ENCODE measurements around the gene MBTPS1. TPM values are rescaled to one million over a fixed set of nuclear protein-coding genes. Genes with fewer than 3 reads are reported as not detected.

Gene MBTPS1
- total RNA-seq, 4 donors from 2014 or later: 126 to 185 (median 166) TPM

GRCh38 chr16:84093879-84094270 lies 22.9 kb downstream of the MBTPS1 start:
- no peak for DNase-seq
- peaks cover 55 to 65% of the 10 kb centered on the region in 2 donors for H3K36me3 ChIP-seq
- intact Hi-C loops (cut with DNase I): no loop called here
- H3K27ac ChIP-seq: no peak overlapping the region
- H3K4me3 ChIP-seq (replicated peaks in 1 of 3): no peak overlapping the region
- H3K4me1 ChIP-seq: peaks cover 0 to 8% of the 10 kb centered on the region in 2 donors
- no peaks in the 10 kb centered on the region for H3K9me3 ChIP-seq
- H3K27me3 ChIP-seq: no peaks in the 10 kb centered on the region
- TF ChIP-seq POLR2A (IDR thresholded peaks at IDR 0.05) (no peak), CTCF (IDR thresholded peaks at IDR 0.05) (no peak)
- 95 to 98% methylated on average over 4 of the region's 4 CpGs for WGBS, 2 donors

GRCh38 chr16:84093120-84093878 lies 23.4 kb downstream of the MBTPS1 start:
- TF ChIP-seq POLR2A (IDR thresholded peaks at IDR 0.05) (no peak), CTCF (IDR thresholded peaks at IDR 0.05) (no peak)
- 92 to 93% methylated on average over 16 of the region's 16 CpGs for WGBS, 2 donors

GRCh38 chr16:84091460-84091859 lies 25.3 kb downstream of the MBTPS1 start:
- Histone ChIP-seq H3K9me3 (no peaks in the 10 kb centered on the region), H3K27ac (no peak overlapping the region), H3K27me3 (no peaks in the 10 kb centered on the region), H3K4me3 (replicated peaks in 1 of 3) (no peak overlapping the region), H3K36me3 (peaks cover 68 to 80% of the 10 kb centered on the region in 2 donors), H3K4me1 (peaks cover 0 to 4% of the 10 kb centered on the region in 2 donors)
- WGBS, 2 donors: 95 to 96% methylated on average over 10 of the region's 10 CpGs
- intact Hi-C loops (cut with DNase I): no loop called here
- no peak for TF ChIP-seq CTCF (IDR thresholded peaks at IDR 0.05)
- TF ChIP-seq POLR2A (IDR thresholded peaks at IDR 0.05): no peak
- no peak for DNase-seq

More at GRCh38 chr16:84093120-84093878, 23.4 kb downstream of the MBTPS1 start:
- Histone ChIP-seq H3K4me1 (peaks cover 0 to 8% of the 10 kb centered on the region in 2 donors), H3K36me3 (peaks cover 61 to 71% of the 10 kb centered on the region in 2 donors), H3K27me3 (no peaks in the 10 kb centered on the region), H3K4me3 (replicated peaks in 1 of 3) (no peak overlapping the region), H3K27ac (no peak overlapping the region), H3K9me3 (no peaks in the 10 kb centered on the region)
- no peak for DNase-seq
- intact Hi-C loops (cut with DNase I): no loop called here

GRCh38 chr16:84090211-84090610 lies 26.5 kb downstream of the MBTPS1 start:
- DNase-seq: no peak
- TF ChIP-seq POLR2A (IDR thresholded peaks at IDR 0.05) (no peak), CTCF (IDR thresholded peaks at IDR 0.05) (no peak)
- intact Hi-C loops (cut with DNase I): no loop called here
- H3K4me3 ChIP-seq (replicated peaks in 1 of 3): no peak overlapping the region
- WGBS, 2 donors: 93 to 95% methylated on average over 9 of the region's 9 CpGs
- no peaks in the 10 kb centered on the region for H3K27me3 ChIP-seq
- H3K27ac ChIP-seq: no peak overlapping the region
- H3K9me3 ChIP-seq: no peaks in the 10 kb centered on the region
- no peaks in the 10 kb centered on the region for H3K4me1 ChIP-seq
- H3K36me3 ChIP-seq: peaks cover 69 to 81% of the 10 kb centered on the region in 2 donors

- Histone ChIP-seq H3K27me3 (no peaks in the 10 kb centered on the region), H3K27ac (no peak overlapping the region), H3K4me1 (no peaks in the 10 kb centered on the region), H3K4me3 (replicated peaks in 1 of 3) (no peak overlapping the region), H3K9me3 (no peaks in the 10 kb centered on the region), H3K36me3 (peaks cover 62 to 72% of the 10 kb centered on the region in 2 donors)
- intact Hi-C loops (cut with DNase I): loop anchor here (5.0 to 10.0 kb wide), 2 partner anchors 93 to 396 kb away; no protein-coding TSS in a partner anchor
- DNase-seq: no peak
- TF ChIP-seq CTCF (IDR thresholded peaks at IDR 0.05): no peak
- 83 to 88% methylated on average over 15 of the region's 15 CpGs for WGBS, 2 donors
Observed at GRCh38 chr16:84088695-84089395, 27.9 kb downstream of the MBTPS1 start.

Data from thyroid gland (tissue), 4 donors.